Esophagus squamous epithelium (tissue), 5 donors: ENCODE data around the gene HHIPL1. TPM values are rescaled to one million over a fixed set of nuclear protein-coding genes. Genes with fewer than 3 reads are reported as not detected.

Source experiments
- DNase-seq: peaks from one replicate; lab custom pipeline; 2025; lab: John Stamatoyannopoulos, UW
- H3K27ac ChIP-seq, 4 donors: fragments of 200-600 bp; sonication (generic); one replicate each; pipeline ENCODE4 v1.5.1; 2016 to 2019; ENCODE audit warnings: mild to moderate bottlenecking in 1 of 4
- H3K27me3 ChIP-seq, 4 donors: fragments of 200-600 bp; sonication (generic); 1 replicate in 3 of 4; 2 replicates in 1 of 4; pipeline versions ENCODE4 v1.5.1 to v1.6.0; 2017 to 2021; ENCODE audit warnings: antibody characterized with exemption in 1 of 4
- H3K36me3 ChIP-seq, 3 donors: fragments of 200-600 bp; sonication (generic); one replicate each; pipeline ENCODE4 v1.5.1; 2016 to 2019
- H3K4me1 ChIP-seq, 3 donors: fragments of 200-600 bp; sonication (generic); one replicate each; pipeline ENCODE4 v1.5.1; 2017 to 2019
- H3K4me3 ChIP-seq, 4 donors: fragments of 200-600 bp; sonication (generic); 1 replicate in 3 of 4; 2 replicates in 1 of 4; pipeline ENCODE4 v1.5.1; 2016 to 2019; ENCODE audit warnings: mild to moderate bottlenecking in 2 of 4, moderate library complexity in 1 of 4
- H3K9me3 ChIP-seq, 3 donors: fragments of 200-600 bp; sonication (generic); one replicate each; pipeline ENCODE4 v1.5.1; 2016 to 2019
- POLR2A ChIP-seq, 4 donors: fragments of 450-650 bp; IDR thresholded peaks; one replicate each; pipeline ENCODE4 v1.6.1; 2017; ENCODE audit warnings: antibody characterized with exemption in 4 of 4, mild to moderate bottlenecking in 4 of 4, moderate library complexity in 3 of 4
- WGBS, 2 donors: methylation state at CpG; one replicate each; pipeline ENCODE4 v1.1.5; 2018; 5-methylcytosine and 5-hydroxymethylcytosine counted together
- intact Hi-C: fragments of 100-400 bp; cut with DNase I; formaldehyde crosslinking; loops from one replicate; pipeline ENCODE4 v1.15.0; 2022
- total RNA-seq, 4 donors: library from RNA; depleted of rRNA; stranded (reverse); fragments of >200 nt; gene quantifications; one replicate each; pipeline ENCODE4 v1.1.0, GENCODE V29; 2016
- TF ChIP-seq, protein P1 (sequence below), 6 experiments: fragments of 450-650 bp in 4 of 6; fragments of 200-600 bp in 2 of 6; sonication (generic) in 2 of 6; IDR thresholded peaks; one replicate each; pipeline ENCODE4 v1.5.1; 2016 to 2019; ENCODE audit warnings: antibody characterized with exemption in 6 of 6, mild to moderate bottlenecking in 4 of 6, moderate library complexity in 4 of 6
- donor health status: DM: yes; HTN: yes; CAD: no.

HHIPL1 gene
- total RNA-seq, 4 donors from 2014 or later, result 0.22 to 1.3 (median 0.59) TPM; not detected in 1

- 65 to 67% methylated on average over 12 to 13 of the region's 24 CpGs for WGBS, 2 donors
- no peak overlapping the region for H3K4me3 ChIP-seq
- H3K27me3 ChIP-seq, result no peaks in the 10 kb centered on the region
- no peak overlapping the region for H3K27ac ChIP-seq
- TF ChIP-seq, protein P1, sequence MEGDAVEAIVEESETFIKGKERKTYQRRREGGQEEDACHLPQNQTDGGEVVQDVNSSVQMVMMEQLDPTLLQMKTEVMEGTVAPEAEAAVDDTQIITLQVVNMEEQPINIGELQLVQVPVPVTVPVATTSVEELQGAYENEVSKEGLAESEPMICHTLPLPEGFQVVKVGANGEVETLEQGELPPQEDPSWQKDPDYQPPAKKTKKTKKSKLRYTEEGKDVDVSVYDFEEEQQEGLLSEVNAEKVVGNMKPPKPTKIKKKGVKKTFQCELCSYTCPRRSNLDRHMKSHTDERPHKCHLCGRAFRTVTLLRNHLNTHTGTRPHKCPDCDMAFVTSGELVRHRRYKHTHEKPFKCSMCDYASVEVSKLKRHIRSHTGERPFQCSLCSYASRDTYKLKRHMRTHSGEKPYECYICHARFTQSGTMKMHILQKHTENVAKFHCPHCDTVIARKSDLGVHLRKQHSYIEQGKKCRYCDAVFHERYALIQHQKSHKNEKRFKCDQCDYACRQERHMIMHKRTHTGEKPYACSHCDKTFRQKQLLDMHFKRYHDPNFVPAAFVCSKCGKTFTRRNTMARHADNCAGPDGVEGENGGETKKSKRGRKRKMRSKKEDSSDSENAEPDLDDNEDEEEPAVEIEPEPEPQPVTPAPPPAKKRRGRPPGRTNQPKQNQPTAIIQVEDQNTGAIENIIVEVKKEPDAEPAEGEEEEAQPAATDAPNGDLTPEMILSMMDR (IDR thresholded peaks at IDR 0.05), result no peak
- TF ChIP-seq POLR2A (IDR thresholded peaks at IDR 0.05), result no peak
- intact Hi-C loops, result no loop called here
- DNase-seq, result no peak
- no peaks in the 10 kb centered on the region for H3K4me1 ChIP-seq
- no peaks in the 10 kb centered on the region for H3K9me3 ChIP-seq
- no peaks in the 10 kb centered on the region for H3K36me3 ChIP-seq
These were observed 70.5 kb downstream of the HHIPL1 start for GRCh38 chr14:99715266-99716000.

GRCh38 chr14:99716091-99716849, 71.3 kb downstream of the HHIPL1 start:
- DNase-seq, result no peak
- Histone ChIP-seq H3K4me3 (no peak overlapping the region), H3K36me3 (no peaks in the 10 kb centered on the region), H3K9me3 (no peaks in the 10 kb centered on the region), H3K4me1 (no peaks in the 10 kb centered on the region), H3K27ac (no peak overlapping the region), H3K27me3 (no peaks in the 10 kb centered on the region)
- intact Hi-C loops, result no loop called here
- WGBS, 2 donors, result 77 to 78% methylated on average over 7 to 10 of the region's 10 CpGs
- TF ChIP-seq, protein P1 (IDR thresholded peaks at IDR 0.05), result no peak
- no peak for TF ChIP-seq POLR2A (IDR thresholded peaks at IDR 0.05)

DNA sequence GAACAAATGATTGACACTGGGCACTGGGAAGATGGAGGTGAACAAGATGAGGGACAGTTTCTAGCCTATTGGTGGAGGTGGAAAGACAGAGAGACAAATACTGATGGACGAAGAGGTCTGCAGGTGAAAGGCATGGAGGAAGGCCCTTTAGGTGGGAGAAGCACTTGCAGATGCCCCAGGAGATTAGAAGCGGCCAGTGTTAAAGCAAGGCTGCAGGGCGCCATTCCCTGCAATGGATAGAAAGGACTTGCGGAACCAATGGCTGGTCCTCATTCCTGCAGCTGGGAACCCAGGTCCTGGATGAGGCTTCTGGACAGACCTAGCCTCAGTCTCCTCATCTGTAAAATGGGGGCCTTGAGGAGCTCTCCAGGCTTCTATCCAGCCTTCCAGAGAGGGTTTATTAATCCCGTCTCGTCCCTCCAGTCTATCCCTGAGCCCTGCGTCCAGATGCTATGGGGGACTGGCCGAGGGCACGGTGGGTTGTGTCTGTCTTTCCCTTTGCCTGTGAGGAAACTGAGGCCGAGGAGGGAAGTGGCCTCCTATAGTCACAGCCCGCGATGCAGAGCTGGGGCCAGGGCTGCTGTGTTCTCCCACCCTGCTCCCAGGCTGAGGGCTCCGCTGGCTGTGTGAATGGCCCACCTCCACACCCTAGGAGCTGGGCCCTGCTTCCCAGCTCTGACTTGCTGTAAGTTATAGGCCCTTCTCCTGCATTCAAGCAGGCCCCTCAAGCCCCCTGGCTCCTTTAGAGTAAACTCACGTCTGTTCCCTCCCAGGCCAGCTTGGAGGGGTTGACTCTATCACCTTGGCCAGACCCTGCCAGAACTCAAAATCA, 72.1 kb downstream of the HHIPL1 start:
- no peak for DNase-seq
- intact Hi-C loops, result no loop called here

DNA sequence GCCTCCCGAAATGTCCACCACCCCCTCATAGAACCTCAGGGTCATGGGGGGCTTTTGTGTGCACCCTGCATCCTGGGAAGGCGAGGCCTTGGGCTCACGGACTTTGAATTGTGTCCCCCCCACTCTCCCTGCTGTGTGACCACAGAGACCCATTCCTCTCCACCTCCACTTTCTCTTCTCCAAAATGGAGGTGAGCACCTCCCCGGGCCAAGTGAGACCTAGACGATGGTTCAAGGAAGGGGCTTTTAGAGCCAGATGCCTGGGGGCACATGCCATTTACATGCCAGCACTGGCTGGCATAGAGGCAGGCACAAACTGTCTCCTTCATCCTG, 72.7 kb downstream of the HHIPL1 start:
- intact Hi-C loops, result no loop called here
- Histone ChIP-seq H3K27me3 (no peaks in the 10 kb centered on the region), H3K9me3 (no peaks in the 10 kb centered on the region), H3K4me3 (no peak overlapping the region), H3K4me1 (no peaks in the 10 kb centered on the region), H3K36me3 (no peaks in the 10 kb centered on the region), H3K27ac (no peak overlapping the region)
- TF ChIP-seq POLR2A (IDR thresholded peaks at IDR 0.05), result no peak
- TF ChIP-seq, protein P1 (IDR thresholded peaks at IDR 0.05), result no peak
- 68 to 84% methylated on average over 3 to 4 of the region's 5 CpGs for WGBS, 2 donors
- no peak for DNase-seq

More for the DNA sequence above, 72.1 kb downstream of the HHIPL1 start:
- Histone ChIP-seq H3K4me3 (no peak overlapping the region), H3K9me3 (no peaks in the 10 kb centered on the region), H3K27me3 (no peaks in the 10 kb centered on the region), H3K36me3 (no peaks in the 10 kb centered on the region), H3K27ac (no peak overlapping the region), H3K4me1 (no peaks in the 10 kb centered on the region)
- no peak for TF ChIP-seq POLR2A (IDR thresholded peaks at IDR 0.05)
- TF ChIP-seq, protein P1 (IDR thresholded peaks at IDR 0.05), result no peak
- WGBS, 2 donors, result 73 to 93% methylated on average over 7 to 14 of the region's 14 CpGs
